GM21825 (cell line): ENCODE results near the gene GDAP2.

Experiments used
- ATAC-seq: cut with Tn5 transposase; IDR thresholded peaks from one replicate; pipeline ENCODE4 v1.9.1; 2021; ENCODE audit warnings: mild to moderate bottlenecking, moderate library complexity; ENCODE audit not compliant: unreplicated experiment

GDAP2 gene

DNA sequence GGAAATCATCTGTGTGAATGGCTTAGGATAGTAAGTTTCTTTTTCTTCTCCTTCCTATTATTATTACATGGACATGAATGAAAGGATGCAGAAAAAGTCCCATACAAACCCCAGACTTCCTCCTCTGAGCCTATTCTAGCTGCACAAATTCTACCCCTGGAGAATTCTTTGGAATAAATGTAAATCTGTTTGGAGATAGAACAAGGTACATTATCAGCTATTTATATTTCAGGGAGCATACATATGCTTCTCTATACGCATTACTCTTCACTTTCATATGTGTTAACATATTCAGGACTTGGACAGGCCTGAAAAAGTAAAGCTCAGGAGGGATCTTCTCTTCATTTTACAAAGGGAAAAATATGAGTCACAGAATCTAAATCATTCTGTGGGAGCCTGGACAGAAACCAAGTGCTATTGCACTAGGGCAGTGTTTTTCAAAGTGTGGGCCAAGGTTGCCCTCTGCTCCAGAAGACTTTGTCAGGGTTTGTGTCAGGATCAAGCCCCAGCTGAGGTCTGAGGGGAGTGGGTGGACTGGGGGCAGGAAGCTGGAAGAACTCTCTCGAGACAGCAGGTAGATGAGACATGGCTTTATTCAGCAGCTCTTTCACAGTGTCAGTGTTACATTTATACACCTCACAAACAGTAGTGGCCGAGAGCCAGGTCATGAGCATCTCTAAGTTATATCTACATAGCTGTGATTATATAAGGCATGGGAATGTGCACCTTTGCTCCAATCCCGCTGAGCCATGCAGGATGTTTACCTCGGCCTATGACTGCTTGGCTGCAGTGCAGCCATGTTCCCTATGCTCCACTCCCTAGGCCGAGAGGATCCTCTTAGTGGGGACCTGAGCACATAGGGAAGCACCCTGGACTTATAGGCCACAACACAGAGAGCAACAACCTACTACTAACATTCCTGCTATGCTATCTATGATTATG is 114.3 kb downstream of the GDAP2 start:
- no peak for ATAC-seq
